Trophoblast cell (in vitro differentiated cells and primary cell): Measurements from ENCODE around the gene OR51B4.
"Not testable (repeated sequence)": the region's sequence is repeated elsewhere in the genome, so short reads cannot be mapped to it uniquely, and the experiment has no call there.

ENCODE experiments used
- DNase-seq, 2 donors: peaks; one replicate each; pipeline ENCODE4 v3.0.0-alpha.2; 2016
- H2AFZ ChIP-seq: 2 replicates; pipeline ENCODE4 v1.6.1; 2013; ENCODE audit warnings: low read length, moderate library complexity, mild to moderate bottlenecking; ENCODE audit not compliant: insufficient read depth, poor library complexity
- H2AK5ac ChIP-seq: 2 replicates; pipeline ENCODE4 v1.6.1; 2013; ENCODE audit warnings: mild to moderate bottlenecking, low read length
- H2BK120ac ChIP-seq: 2 replicates; pipeline ENCODE4 v1.6.1; 2013; ENCODE audit warnings: low read length, mild to moderate bottlenecking, moderate library complexity; ENCODE audit not compliant: insufficient read depth, poor library complexity
- H2BK12ac ChIP-seq: 2 replicates; pipeline ENCODE4 v1.6.1; 2013; ENCODE audit warnings: mild to moderate bottlenecking, low read length, moderate library complexity
- H2BK5ac ChIP-seq: 2 replicates; pipeline ENCODE4 v1.6.1; 2013; ENCODE audit warnings: low read length, low read depth, moderate library complexity, mild to moderate bottlenecking; ENCODE audit not compliant: poor library complexity
- H3K14ac ChIP-seq: 2 replicates; pipeline ENCODE4 v1.6.1; 2013; ENCODE audit warnings: mild to moderate bottlenecking, low read length
- H3K18ac ChIP-seq: 2 replicates; pipeline ENCODE4 v1.6.1; 2013; ENCODE audit warnings: mild to moderate bottlenecking, low read length
- H3K23ac ChIP-seq: 2 replicates; pipeline ENCODE4 v1.6.1; 2013; ENCODE audit warnings: low read length
- H3K27ac ChIP-seq: 2 replicates; pipeline ENCODE4 v1.5.1; 2013; ENCODE audit warnings: low read depth, mild to moderate bottlenecking, inconsistent platforms, low read length, moderate library complexity
- H3K27me3 ChIP-seq: 2 replicates; pipeline ENCODE4 v1.6.1; 2013; ENCODE audit warnings: inconsistent platforms, mild to moderate bottlenecking, low read length, moderate library complexity; ENCODE audit not compliant: insufficient read depth
- H3K36me3 ChIP-seq, 2 experiments: 1 replicate in 1 of 2; 2 replicates in 1 of 2; pipeline ENCODE4 v1.6.1; 2013; ENCODE audit warnings: low read length in 2 of 2, mild to moderate bottlenecking in 2 of 2, moderate library complexity in 1 of 2; ENCODE audit not compliant: insufficient read depth in 2 of 2, control insufficient read depth in 1 of 2
- H3K4ac ChIP-seq: 2 replicates; pipeline ENCODE4 v1.6.1; 2013; ENCODE audit warnings: low read depth, mild to moderate bottlenecking, low read length, moderate library complexity
- H3K4me1 ChIP-seq, 2 experiments: 1 replicate in 1 of 2; 2 replicates in 1 of 2; pipeline ENCODE4 v1.6.1; 2013; ENCODE audit warnings: low read length in 2 of 2, mild to moderate bottlenecking in 2 of 2, moderate library complexity in 1 of 2; ENCODE audit not compliant: insufficient read depth in 2 of 2, control insufficient read depth in 1 of 2
- H3K4me2 ChIP-seq: 2 replicates; pipeline ENCODE4 v1.6.1; 2013; ENCODE audit warnings: inconsistent platforms, mild to moderate bottlenecking, low read length, moderate library complexity
- H3K4me3 ChIP-seq: 2 replicates; pipeline ENCODE4 v1.5.1; 2013; ENCODE audit warnings: mild to moderate bottlenecking, low read depth, low read length, inconsistent platforms
- H3K79me1 ChIP-seq: one replicate; pipeline ENCODE4 v1.6.1; 2013; ENCODE audit warnings: low read length
- H3K79me2 ChIP-seq: 2 replicates; pipeline ENCODE4 v1.6.1; 2013; ENCODE audit warnings: low read length, mild to moderate bottlenecking; ENCODE audit not compliant: control insufficient read depth, insufficient read depth, poor library complexity
- H3K9ac ChIP-seq: 2 replicates; pipeline ENCODE4 v1.6.1; 2013; ENCODE audit warnings: mild to moderate bottlenecking, low read length
- H3K9me3 ChIP-seq: 2 replicates; pipeline ENCODE4 v1.6.1; 2013; ENCODE audit warnings: low read depth, mild to moderate bottlenecking, control low read depth, inconsistent platforms, low read length; ENCODE audit not compliant: insufficient read depth
- H4K12ac ChIP-seq: 2 replicates; pipeline ENCODE4 v1.6.1; 2013; ENCODE audit warnings: low read depth, mild to moderate bottlenecking, low read length, moderate library complexity
- H4K8ac ChIP-seq: 2 replicates; pipeline ENCODE4 v1.6.1; 2013; ENCODE audit warnings: low read depth, mild to moderate bottlenecking, low read length, moderate library complexity
- H4K91ac ChIP-seq: one replicate; pipeline ENCODE4 v1.6.1; 2013; ENCODE audit warnings: low read depth, mild to moderate bottlenecking, low read length, moderate library complexity
- WGBS: extraction: QIAGEN DNeasy Blood & Tissue Kit; methylation state at CpG from one replicate; pipeline ENCODE4 v1.1.7; 2013; ENCODE audit warnings: missing lambda C conversion rate; ENCODE audit not compliant: insufficient read length, insufficient coverage; ENCODE audit errors: extremely low coverage; 5-methylcytosine and 5-hydroxymethylcytosine counted together

OR51B4 gene

GRCh38 chr11:5294342-5294995, 7.3 kb downstream of the OR51B4 start:
- not testable (repeated sequence) for H2AK5ac ChIP-seq, H4K91ac ChIP-seq, H3K36me3 ChIP-seq

GRCh38 chr11:5293028-5293427, 8.7 kb downstream of the OR51B4 start:
- Histone ChIP-seq H3K14ac (no peak overlapping the region), H2AK5ac (no peak overlapping the region), H3K9me3 (no peaks in the 10 kb centered on the region), H3K4me3 (no peak overlapping the region), H3K27ac (no peak overlapping the region), H2BK5ac (no peak overlapping the region), H3K79me2 (no peaks in the 10 kb centered on the region), H4K12ac (no peak overlapping the region), H3K18ac (no peak overlapping the region), H3K27me3 (no peaks in the 10 kb centered on the region), H3K4ac (no peak overlapping the region), H3K36me3 (no peaks in the 10 kb centered on the region), H3K4me1 (no peaks in the 10 kb centered on the region), H4K8ac (no peak overlapping the region), H2BK120ac (no peak overlapping the region), H4K91ac (no peak overlapping the region), H2AFZ (no peak overlapping the region), H3K9ac (no peak overlapping the region), H3K4me2 (no peak overlapping the region), H3K79me1 (no peaks in the 10 kb centered on the region), H3K23ac (no peak overlapping the region), H2BK12ac (no peak overlapping the region)
- WGBS = no CpG with 5 or more reads among the region's 8 CpGs
- no peak for DNase-seq

More at GRCh38 chr11:5294342-5294995, 7.3 kb downstream of the OR51B4 start:
- H3K18ac ChIP-seq, H3K27ac ChIP-seq, H2BK5ac ChIP-seq, H3K27me3 ChIP-seq, H3K4ac ChIP-seq, H3K14ac ChIP-seq, H3K4me2 ChIP-seq, H4K12ac ChIP-seq, H3K23ac ChIP-seq, H3K4me1 ChIP-seq, H2BK120ac ChIP-seq, H2BK12ac ChIP-seq, H3K79me2 ChIP-seq, H3K9me3 ChIP-seq, H2AFZ ChIP-seq, H3K79me1 ChIP-seq, H4K8ac ChIP-seq, H3K4me3 ChIP-seq, DNase-seq, H3K9ac ChIP-seq: not testable (repeated sequence)
- no CpG with 5 or more reads among the region's 41 CpGs for WGBS

- Histone ChIP-seq H3K4me3 (no peak overlapping the region), H3K79me1 (no peaks in the 10 kb centered on the region), H3K27ac (no peak overlapping the region), H3K36me3 (no peaks in the 10 kb centered on the region), H2BK12ac (no peak overlapping the region), H3K4me2 (no peak overlapping the region), H3K79me2 (no peaks in the 10 kb centered on the region), H3K4me1 (no peaks in the 10 kb centered on the region), H4K8ac (no peak overlapping the region), H4K12ac (no peak overlapping the region), H3K18ac (no peak overlapping the region), H2BK5ac (no peak overlapping the region), H3K14ac (no peak overlapping the region), H2BK120ac (no peak overlapping the region), H4K91ac (no peak overlapping the region), H3K9me3 (no peaks in the 10 kb centered on the region), H3K27me3 (no peaks in the 10 kb centered on the region), H3K23ac (no peak overlapping the region), H3K9ac (no peak overlapping the region), H3K4ac (no peak overlapping the region), H2AK5ac (no peak overlapping the region), H2AFZ (no peak overlapping the region)
- peak in 1 of 2 donors; percentile 23 for DNase-seq
- WGBS = no CpG with 5 or more reads among the region's 1 CpG
Measured at GRCh38 chr11:5291207-5291838, 10.4 kb downstream of the OR51B4 start.

- Histone ChIP-seq H3K14ac (no peak overlapping the region), H3K4me2 (no peak overlapping the region), H2BK120ac (no peak overlapping the region), H4K12ac (no peak overlapping the region), H3K27me3 (no peaks in the 10 kb centered on the region), H3K4me1 (no peaks in the 10 kb centered on the region), H4K8ac (no peak overlapping the region), H3K79me1 (no peaks in the 10 kb centered on the region), H3K36me3 (no peaks in the 10 kb centered on the region), H3K4me3 (no peak overlapping the region), H3K23ac (no peak overlapping the region), H2BK5ac (no peak overlapping the region), H4K91ac (no peak overlapping the region), H3K9me3 (no peaks in the 10 kb centered on the region), H2AFZ (no peak overlapping the region), H3K79me2 (no peaks in the 10 kb centered on the region), H3K18ac (no peak overlapping the region), H3K4ac (no peak overlapping the region), H3K27ac (no peak overlapping the region), H2BK12ac (no peak overlapping the region), H2AK5ac (no peak overlapping the region), H3K9ac (no peak overlapping the region)
- no CpG with 5 or more reads among the region's 1 CpG for WGBS
- DNase-seq = no peak
Measured at GRCh38 chr11:5290106-5290505, 11.6 kb downstream of the OR51B4 start.
